Measurements from ENCODE around the gene TBC1D9.

The TBC1D9 gene

GRCh38 chr4:140688711-140689598 is 67.2 kb downstream of the TBC1D9 start:
- DNase-seq: no peak

GRCh38 chr4:140686796-140687195 is 69.4 kb downstream of the TBC1D9 start:
- no peak for DNase-seq

GRCh38 chr4:140684314-140684713 is 71.9 kb downstream of the TBC1D9 start:
- no peak for DNase-seq

- no peak for DNase-seq
Observed at GRCh38 chr4:140681201-140681600, 75.0 kb downstream of the TBC1D9 start.

GRCh38 chr4:140680686-140681085 is 75.5 kb downstream of the TBC1D9 start:
- DNase-seq: no peak

- no peak for DNase-seq
Observed at GRCh38 chr4:140679576-140679975, 76.6 kb downstream of the TBC1D9 start.

- DNase-seq: no peak
Observed at GRCh38 chr4:140675599-140676231, 80.5 kb downstream of the TBC1D9 start.

GRCh38 chr4:140673729-140674128 is 82.5 kb downstream of the TBC1D9 start:
- no peak for DNase-seq

GRCh38 chr4:140672416-140672815 is 83.8 kb downstream of the TBC1D9 start:
- no peak for DNase-seq

- DNase-seq: no peak
Observed at GRCh38 chr4:140668111-140668510, 88.1 kb downstream of the TBC1D9 start.

GRCh38 chr4:140666889-140667614 is 89.1 kb downstream of the TBC1D9 start:
- no peak for DNase-seq

- DNase-seq: no peak
Observed at GRCh38 chr4:140662082-140662869, 93.9 kb downstream of the TBC1D9 start.

GRCh38 chr4:140661550-140661949 is 94.6 kb downstream of the TBC1D9 start:
- no peak for DNase-seq

GRCh38 chr4:140659943-140660700 is 96.1 kb downstream of the TBC1D9 start:
- DNase-seq: no peak

GRCh38 chr4:140654495-140654814 is 101.7 kb downstream of the TBC1D9 start:
- no peak for DNase-seq

GRCh38 chr4:140653718-140654494 is 102.3 kb downstream of the TBC1D9 start:
- no peak for DNase-seq

GRCh38 chr4:140652601-140653000 is 103.6 kb downstream of the TBC1D9 start:
- no peak for DNase-seq

- DNase-seq: no peak
Observed at GRCh38 chr4:140648716-140649308, 107.4 kb downstream of the TBC1D9 start.

GRCh38 chr4:140645614-140646412 is 110.4 kb downstream of the TBC1D9 start:
- DNase-seq: no peak

GRCh38 chr4:140645196-140645595 is 111.0 kb downstream of the TBC1D9 start:
- no peak for DNase-seq

All from cortex of kidney (tissue), 1 donor.